OCI-LY1 (cell line): ENCODE results near the gene SEMA3F.

ENCODE experiments used
- EZH2 ChIP-seq: fragments of 200-600 bp; sonication (generic), shearing (Covaris generic); IDR thresholded peaks from 2 replicates; pipeline ENCODE4 v1.8.0; 2017; ENCODE audit warnings: borderline replicate concordance, mixed run types, mild to moderate bottlenecking, antibody characterized with exemption, low read length, moderate library complexity, mixed read lengths
- TF ChIP-seq, protein P1 (sequence below): fragments of 200-600 bp; sonication (generic), shearing (Covaris generic); IDR thresholded peaks from 2 replicates; pipeline ENCODE4 v1.5.1; 2017; ENCODE audit warnings: mild to moderate bottlenecking, antibody characterized with exemption, low read length, moderate library complexity, mixed read lengths

DNA sequence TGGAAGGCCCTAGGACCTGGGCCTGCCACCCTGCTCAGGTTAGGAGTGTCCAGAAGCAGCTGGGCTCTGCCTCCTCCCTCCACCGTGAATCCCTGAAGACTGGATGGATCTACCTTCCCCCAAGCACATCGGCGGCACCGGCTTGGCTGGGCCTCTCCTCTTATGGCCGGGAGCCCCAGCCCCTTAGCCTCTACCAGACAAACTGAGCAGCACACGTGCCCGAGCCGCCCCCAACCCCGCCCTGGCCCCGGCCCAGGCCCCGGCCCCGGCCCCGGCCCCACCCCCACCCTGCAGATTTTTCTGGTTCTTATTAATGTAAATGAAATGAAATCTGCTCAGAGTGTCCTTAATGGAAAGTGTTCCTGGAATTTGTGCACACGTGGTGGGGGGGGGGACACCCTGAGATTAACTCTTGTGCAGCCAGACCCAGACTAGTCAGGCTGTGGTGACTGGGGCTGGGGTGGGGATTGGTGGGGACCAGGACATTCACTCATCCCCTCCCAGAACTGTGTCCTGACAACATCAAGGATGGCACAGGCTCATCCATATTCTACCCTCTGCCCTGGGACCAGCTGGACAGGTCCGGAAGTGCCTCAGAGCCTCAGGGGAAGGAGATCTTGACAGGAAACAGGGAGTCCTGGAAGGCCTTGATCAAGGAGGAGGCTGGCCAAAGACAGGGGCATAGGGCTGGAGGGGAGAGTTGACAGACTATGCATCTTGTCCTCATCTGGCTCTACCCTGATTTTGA, 30.9 kb upstream of the SEMA3F start:
- TF ChIP-seq, protein P1, sequence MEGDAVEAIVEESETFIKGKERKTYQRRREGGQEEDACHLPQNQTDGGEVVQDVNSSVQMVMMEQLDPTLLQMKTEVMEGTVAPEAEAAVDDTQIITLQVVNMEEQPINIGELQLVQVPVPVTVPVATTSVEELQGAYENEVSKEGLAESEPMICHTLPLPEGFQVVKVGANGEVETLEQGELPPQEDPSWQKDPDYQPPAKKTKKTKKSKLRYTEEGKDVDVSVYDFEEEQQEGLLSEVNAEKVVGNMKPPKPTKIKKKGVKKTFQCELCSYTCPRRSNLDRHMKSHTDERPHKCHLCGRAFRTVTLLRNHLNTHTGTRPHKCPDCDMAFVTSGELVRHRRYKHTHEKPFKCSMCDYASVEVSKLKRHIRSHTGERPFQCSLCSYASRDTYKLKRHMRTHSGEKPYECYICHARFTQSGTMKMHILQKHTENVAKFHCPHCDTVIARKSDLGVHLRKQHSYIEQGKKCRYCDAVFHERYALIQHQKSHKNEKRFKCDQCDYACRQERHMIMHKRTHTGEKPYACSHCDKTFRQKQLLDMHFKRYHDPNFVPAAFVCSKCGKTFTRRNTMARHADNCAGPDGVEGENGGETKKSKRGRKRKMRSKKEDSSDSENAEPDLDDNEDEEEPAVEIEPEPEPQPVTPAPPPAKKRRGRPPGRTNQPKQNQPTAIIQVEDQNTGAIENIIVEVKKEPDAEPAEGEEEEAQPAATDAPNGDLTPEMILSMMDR, result no peak
- no peak for TF ChIP-seq EZH2
